DMS79 treated with DMSO at 0.1 percent for 48 hours (cell line): ENCODE measurements around the gene CCDC68.
"Not testable (repeated sequence)": the region's sequence is repeated elsewhere in the genome, so short reads cannot be mapped to it uniquely, and the experiment has no call there.

Source experiments
- DNase-seq: peaks from one replicate; lab custom pipeline; 2025; lab: John Stamatoyannopoulos, UW

CCDC68 gene

DNA sequence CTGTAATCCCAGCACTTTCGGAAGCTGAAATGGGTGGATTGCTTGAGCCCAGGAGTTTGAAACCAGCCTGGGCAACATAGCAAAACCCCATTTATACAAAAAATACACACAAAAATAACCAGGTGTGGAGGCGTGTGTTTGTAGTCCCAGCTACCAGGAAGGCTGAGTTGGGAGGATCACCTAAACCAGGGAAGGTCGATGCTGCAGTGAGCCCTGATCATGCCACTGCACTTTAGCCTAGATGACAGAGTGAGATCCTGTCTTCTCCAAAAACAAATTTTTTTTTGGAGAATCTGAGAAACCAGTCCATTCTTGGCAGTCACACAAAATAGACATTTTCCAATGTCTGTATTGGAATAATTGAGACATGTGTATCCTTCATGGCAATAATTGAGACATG, 84.2 kb downstream of the CCDC68 start:
- DNase-seq = no peak

DNA sequence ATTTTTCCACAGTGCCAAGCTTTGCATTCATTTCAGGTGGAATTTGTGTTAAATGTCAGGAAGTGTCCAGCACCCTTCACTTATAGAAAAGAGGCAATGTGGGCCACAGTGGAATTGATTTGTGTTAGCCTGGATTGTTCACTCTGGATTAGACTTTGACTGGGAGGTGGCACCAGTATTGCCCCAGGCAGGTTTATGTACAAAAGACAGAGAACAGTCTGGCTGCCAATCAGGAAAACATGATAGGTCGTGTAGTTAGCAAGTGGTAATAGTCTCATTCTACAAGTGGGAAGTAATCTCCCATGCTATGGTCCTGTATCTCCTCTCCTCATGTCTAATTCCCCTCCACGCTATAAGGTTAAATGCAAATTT, 85.4 kb downstream of the CCDC68 start:
- DNase-seq = no peak

DNA sequence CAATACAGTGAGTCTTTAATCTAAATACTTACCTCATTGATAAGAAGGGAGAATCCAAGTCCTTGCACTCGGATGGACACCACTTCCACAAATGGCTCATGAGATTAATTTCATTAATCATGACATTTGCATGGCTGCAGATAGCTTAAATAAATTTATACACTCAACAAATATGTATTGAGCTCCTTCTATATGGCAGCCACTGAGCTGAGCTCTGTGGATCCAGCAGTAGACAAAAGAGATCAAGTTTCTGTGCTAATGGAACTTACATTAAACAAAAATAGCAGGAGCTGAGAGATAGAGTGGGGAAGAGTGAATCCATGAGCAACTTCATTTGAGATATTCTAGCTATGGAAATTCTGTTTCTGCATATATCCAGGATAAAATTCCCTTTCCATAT, 86.6 kb downstream of the CCDC68 start:
- DNase-seq = no peak

DNA sequence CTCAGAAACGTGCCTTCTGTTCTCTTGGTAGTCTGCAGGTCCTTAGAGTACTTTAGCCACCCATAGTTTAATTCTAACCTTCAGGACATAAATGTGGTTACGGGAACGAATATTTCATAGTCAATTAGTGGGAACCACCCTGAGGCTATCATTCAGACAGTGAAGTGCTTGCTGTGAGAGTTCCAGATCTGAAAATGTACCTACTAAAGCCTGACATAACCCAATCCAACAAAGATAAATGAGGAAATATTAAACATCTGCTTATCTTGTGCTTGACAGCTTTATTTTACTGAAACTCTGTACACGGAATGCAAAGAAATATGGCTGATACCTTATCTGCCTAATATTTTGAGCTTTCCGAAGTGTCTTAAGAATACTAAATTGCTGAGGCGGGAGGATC, 88.0 kb downstream of the CCDC68 start:
- DNase-seq = peak; percentile 35

DNA sequence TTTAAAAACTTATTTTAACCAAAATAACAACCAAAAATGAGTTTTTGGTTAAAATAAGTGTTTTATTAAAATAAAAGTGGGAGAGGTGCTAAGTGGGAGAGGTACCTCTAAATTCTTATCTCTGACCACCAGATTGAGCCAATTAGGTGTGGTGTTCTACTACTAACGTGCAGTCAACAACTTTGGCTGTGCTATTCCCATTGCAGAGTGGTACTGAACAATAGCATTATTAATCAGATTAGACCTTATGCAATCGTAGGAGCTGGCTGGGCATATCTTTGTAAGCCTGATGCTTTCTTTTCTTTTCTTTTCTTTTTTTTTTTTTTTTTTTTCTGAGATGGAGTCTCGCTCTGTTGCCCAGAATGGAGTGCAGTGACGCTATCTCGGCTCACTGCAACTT, 92.1 kb downstream of the CCDC68 start:
- DNase-seq = no peak

DNA sequence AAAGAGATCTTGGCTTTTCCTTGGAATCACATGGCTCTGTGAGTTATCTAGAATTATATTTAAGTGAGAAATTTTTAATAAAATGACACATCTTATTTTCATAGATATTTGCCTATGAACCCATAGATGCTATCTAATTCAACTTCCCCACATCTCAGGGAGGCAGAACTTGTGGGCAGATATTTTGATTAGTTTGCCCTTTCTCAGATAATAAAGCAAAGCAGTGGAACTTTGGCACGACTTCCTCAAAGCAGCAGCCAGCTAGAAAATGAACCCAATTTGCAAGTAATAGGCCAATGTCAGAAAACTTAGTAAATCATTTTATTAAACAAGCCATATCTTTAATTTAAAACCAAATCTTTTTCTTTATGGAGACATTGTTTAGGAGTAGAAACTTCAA, 98.3 kb downstream of the CCDC68 start:
- DNase-seq = no peak

DNA sequence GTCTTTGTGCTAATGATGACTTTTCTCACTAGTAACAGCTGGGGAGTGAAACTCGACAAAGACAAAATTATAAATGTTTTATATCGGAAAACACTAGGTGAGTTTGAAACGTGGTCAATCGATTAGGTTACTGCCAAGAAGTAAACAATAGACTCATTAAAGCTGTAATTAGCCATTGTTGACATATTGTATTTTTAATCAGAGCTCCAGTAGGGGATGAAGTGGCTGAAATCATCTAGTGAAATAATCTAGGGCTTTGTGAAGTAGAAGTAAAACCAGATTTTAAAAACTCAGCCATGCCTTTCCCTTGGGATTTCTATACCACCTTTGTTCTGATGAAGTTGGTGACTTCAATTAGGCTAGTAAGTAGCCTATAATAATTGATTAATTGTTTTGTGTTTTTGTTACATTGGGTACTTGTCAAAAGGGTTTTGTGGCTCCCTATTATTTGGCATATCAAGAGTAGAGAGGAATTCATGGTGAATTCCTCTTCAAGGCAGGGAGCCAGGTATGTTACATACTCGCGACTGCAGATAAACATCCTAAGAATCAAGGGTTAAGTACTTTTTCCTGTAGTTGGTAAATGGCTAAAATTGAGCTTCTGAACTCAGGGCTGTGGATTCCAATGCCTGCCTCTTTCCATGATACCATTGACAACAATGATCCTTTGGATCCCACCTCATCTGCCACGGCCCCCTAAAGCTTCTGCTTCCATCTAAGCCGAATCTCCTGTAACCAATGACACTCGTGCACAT, 99.4 kb downstream of the CCDC68 start:
- DNase-seq = no peak

DNA sequence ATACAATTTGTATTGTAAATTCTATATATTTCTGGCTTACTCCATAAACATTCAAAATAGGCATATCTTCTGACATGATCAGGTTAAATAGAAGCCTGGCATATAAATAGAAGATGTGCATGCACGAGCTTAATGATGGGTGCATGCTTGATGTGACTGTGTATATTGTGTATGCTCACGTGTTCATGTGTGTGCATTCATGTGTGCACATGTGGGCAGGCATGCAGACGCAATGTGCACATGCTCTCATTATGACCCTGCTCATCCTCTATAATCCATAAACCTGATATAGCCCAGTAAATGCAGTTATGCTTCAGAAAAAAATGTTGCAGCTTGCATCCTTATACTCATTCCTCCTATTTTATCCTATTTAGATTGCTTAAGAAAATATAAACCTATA, 101.8 kb downstream of the CCDC68 start:
- no peak for DNase-seq

DNA sequence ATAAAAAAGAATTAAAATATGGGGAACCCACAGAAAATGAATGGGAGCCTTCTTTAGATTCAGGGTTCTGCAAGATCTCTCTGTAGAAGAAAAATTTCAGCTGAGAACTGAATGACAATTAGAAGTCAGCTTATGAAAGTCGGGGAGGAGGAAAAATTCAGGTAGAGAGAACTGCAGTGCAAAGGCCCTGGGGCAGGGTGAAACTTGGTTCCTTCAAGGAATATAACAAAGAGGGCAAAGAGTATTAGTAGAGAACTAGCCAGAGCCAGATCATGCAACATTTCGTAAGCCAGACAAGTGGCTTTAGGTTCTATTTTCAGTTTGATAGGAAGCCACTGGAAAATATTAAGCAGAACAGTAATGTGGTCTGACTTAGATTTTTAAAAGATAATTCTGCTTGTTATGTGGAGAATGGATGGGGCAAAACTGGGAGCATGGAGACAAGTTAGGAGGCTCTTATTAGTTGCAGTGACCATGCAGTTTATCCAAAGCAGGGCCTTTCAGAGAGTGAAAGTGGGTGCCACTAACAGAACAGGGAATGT, 103.1 kb downstream of the CCDC68 start:
- DNase-seq = no peak

DNA sequence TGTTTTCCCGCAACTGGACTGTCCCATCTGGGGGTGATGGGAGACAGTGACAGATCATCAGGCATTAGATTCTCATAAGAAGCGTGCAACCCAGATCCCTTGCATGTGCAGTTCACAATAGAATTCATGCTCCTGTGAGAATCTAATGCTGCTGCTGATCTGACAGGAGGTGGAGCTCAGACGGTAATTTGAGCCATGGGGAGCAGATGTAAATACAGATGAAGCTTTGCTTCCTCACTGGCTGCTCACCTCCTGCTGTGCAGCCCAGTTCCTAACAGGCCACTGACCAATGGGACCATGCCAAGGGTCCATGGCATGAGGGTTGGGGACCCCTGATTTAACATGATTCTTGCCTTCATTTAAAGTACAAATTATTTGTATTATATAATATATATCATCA, 104.2 kb downstream of the CCDC68 start:
- DNase-seq = not testable (repeated sequence)

DNA sequence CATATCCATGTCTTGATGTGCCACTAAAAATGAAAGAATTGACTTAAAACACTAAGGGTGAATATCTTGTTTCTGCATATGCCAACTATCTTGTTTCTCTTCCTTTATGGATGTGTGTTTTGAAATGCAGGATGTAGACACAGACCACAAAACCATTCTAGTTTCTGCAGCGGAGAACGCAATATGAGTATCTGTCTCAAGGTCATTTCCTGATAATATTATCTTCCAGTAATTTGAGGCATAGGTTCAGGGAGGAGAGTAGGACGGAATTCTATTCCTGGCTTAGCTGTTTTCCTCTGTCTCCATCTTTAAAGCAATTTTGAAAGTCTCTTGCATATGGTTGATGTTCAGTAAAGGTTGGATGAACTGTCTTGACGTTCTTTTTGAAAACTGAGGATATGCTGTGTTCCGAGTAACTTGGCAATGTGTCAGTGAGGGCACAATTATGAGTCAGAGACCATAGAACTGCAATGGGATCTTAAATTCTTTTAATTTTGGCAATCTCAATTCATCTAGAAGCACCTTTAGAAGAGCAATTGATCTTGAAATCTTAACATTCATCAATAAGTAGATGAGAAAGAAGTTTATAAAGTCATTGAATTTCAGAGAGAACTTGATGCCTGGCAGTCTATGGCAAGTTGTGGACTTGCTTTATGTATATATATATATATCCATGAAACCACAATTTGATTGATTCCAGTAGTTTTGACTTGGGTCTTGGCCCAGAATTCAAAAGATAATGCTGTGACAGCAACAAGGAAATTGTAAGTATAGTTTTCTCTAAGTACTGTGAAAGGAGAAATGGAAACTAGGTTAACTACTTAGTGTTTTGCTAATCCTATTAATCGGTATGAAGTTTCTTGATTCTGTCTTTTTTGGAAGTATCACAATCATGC, 106.2 kb downstream of the CCDC68 start:
- DNase-seq = no peak
